HEK293 (cell line): ENCODE results near the gene MGAT1.
"Not testable (repeated sequence)": the region's sequence is repeated elsewhere in the genome, so short reads cannot be mapped to it uniquely, and the experiment has no call there.

Experiments used
- EGR2 ChIP-seq: fragments of 450-650 bp; formaldehyde crosslinking; IDR thresholded peaks from 2 replicates; pipeline ENCODE4 v1.5.1; 2016; ENCODE audit warnings: low read depth, missing biosample characterization, missing genetic modification characterization
- ZNF169 ChIP-seq: fragments of 450-650 bp; formaldehyde crosslinking; IDR thresholded peaks from 2 replicates; pipeline ENCODE4 v1.5.1; 2016; ENCODE audit warnings: missing biosample characterization, missing genetic modification characterization
- ZNF274 ChIP-seq, 2 experiments: fragments of 200-500 bp in 1 of 2; fragments of 450-650 bp in 1 of 2; sonication (Bioruptor generic) in 1 of 2; formaldehyde crosslinking in 1 of 2; IDR thresholded peaks; 2 replicates each; pipeline versions ENCODE4 v1.5.1 to v1.6.1; 2014 to 2016; ENCODE audit warnings: borderline replicate concordance in 1 of 2, inconsistent platforms in 1 of 2, low read length in 1 of 2, missing biosample characterization in 1 of 2, missing genetic modification characterization in 1 of 2
- ZNF521 ChIP-seq: fragments of 450-650 bp; formaldehyde crosslinking; IDR thresholded peaks from 2 replicates; pipeline ENCODE4 v1.5.1; 2017; ENCODE audit warnings: missing biosample characterization, mild to moderate bottlenecking, missing genetic modification characterization
- ZNF792 ChIP-seq: fragments of 450-650 bp; formaldehyde crosslinking; IDR thresholded peaks from 2 replicates; pipeline ENCODE4 v1.5.1; 2016; ENCODE audit warnings: missing biosample characterization, missing genetic modification characterization
- TF ChIP-seq, protein P1 (sequence below): fragments of 450-650 bp; formaldehyde crosslinking; IDR thresholded peaks from 2 replicates; pipeline ENCODE4 v1.5.1; 2016; ENCODE audit warnings: missing biosample characterization, missing genetic modification characterization
- TF ChIP-seq, protein P2 (sequence below): fragments of 450-650 bp; formaldehyde crosslinking; conservative IDR thresholded peaks from 2 replicates; pipeline ENCODE4 v1.5.1; 2016; ENCODE audit warnings: low read depth, missing biosample characterization, missing genetic modification characterization

DNA sequence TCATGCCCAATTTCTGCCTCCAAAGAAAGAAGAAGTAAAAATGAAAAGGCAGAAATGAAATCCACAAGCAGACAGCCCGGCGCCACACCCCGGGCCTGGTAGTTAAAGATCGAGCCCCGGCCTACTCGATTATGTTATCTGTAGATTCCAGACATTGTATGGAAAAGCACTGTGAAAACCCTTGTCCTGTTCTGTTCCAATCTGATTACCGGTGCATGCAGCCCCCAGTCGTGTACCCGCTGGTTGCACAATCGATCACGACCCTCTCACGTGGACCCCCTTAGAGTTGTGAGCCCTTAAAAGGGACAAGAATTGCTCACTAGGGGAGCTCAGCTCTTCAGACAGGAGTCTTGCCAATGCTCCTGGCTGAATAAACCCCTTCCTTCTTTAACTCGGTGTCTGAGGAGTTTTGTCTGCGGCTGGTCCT is 20.7 kb downstream of the MGAT1 start:
- not testable (repeated sequence) for TF ChIP-seq ZNF169; ZNF521 (tag by site-specific recombination); EGR2 (tag by site-specific recombination); ZNF792 (tag by site-specific recombination); ZNF274 (IDR thresholded peaks at IDR 0.05; ENCODE audit: low read length); ZNF274 (tag by site-specific recombination; IDR thresholded peaks at IDR 0.05; ENCODE audit: borderline replicate concordance)
- TF ChIP-seq, protein P1, sequence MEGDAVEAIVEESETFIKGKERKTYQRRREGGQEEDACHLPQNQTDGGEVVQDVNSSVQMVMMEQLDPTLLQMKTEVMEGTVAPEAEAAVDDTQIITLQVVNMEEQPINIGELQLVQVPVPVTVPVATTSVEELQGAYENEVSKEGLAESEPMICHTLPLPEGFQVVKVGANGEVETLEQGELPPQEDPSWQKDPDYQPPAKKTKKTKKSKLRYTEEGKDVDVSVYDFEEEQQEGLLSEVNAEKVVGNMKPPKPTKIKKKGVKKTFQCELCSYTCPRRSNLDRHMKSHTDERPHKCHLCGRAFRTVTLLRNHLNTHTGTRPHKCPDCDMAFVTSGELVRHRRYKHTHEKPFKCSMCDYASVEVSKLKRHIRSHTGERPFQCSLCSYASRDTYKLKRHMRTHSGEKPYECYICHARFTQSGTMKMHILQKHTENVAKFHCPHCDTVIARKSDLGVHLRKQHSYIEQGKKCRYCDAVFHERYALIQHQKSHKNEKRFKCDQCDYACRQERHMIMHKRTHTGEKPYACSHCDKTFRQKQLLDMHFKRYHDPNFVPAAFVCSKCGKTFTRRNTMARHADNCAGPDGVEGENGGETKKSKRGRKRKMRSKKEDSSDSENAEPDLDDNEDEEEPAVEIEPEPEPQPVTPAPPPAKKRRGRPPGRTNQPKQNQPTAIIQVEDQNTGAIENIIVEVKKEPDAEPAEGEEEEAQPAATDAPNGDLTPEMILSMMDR, result not testable (repeated sequence)
- TF ChIP-seq, protein P2, sequence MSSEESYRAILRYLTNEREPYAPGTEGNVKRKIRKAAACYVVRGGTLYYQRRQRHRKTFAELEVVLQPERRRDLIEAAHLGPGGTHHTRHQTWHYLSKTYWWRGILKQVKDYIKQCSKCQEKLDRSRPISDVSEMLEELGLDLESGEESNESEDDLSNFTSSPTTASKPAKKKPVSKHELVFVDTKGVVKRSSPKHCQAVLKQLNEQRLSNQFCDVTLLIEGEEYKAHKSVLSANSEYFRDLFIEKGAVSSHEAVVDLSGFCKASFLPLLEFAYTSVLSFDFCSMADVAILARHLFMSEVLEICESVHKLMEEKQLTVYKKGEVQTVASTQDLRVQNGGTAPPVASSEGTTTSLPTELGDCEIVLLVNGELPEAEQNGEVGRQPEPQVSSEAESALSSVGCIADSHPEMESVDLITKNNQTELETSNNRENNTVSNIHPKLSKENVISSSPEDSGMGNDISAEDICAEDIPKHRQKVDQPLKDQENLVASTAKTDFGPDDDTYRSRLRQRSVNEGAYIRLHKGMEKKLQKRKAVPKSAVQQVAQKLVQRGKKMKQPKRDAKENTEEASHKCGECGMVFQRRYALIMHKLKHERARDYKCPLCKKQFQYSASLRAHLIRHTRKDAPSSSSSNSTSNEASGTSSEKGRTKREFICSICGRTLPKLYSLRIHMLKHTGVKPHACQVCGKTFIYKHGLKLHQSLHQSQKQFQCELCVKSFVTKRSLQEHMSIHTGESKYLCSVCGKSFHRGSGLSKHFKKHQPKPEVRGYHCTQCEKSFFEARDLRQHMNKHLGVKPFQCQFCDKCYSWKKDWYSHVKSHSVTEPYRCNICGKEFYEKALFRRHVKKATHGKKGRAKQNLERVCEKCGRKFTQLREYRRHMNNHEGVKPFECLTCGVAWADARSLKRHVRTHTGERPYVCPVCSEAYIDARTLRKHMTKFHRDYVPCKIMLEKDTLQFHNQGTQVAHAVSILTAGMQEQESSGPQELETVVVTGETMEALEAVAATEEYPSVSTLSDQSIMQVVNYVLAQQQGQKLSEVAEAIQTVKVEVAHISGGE (tag by site-specific recombination), result not testable (repeated sequence)
